Measurements from ENCODE around the gene CHN1.

DNA sequence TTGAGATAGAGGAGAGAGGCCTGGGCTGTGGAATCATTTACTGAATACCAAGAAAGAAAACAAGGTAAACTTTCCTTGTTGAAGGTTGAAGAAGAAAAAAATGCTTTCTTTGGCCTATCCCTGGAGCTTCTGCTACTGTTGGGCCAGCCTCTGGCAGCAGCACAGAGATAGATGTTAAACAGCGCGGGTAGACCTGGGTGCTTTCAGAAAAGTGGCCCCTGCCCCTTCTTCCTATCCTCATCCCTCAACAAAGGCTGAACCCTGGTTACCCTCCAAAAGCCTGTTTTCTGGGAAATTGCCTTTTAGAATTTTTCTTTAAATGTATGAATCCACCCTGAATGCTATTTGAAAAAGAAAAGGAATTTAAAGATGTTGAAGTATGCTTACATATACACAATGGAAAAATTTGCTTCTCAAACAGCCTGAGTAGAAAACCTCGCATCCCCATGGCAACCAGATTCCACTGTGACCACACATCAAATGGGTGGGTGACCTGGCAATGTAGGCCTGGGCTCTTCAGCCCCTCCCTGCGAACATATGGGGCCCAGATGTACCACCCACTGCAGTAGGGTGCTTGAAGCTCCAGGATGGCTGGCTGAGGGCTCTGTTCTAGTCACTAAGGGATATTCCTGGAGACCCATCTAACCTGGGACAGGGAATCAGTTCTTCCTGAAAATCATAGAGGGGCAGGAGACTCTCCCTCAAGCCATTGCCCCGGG lies 217.5 kb downstream of the CHN1 start:
- TF ChIP-seq, protein P1, sequence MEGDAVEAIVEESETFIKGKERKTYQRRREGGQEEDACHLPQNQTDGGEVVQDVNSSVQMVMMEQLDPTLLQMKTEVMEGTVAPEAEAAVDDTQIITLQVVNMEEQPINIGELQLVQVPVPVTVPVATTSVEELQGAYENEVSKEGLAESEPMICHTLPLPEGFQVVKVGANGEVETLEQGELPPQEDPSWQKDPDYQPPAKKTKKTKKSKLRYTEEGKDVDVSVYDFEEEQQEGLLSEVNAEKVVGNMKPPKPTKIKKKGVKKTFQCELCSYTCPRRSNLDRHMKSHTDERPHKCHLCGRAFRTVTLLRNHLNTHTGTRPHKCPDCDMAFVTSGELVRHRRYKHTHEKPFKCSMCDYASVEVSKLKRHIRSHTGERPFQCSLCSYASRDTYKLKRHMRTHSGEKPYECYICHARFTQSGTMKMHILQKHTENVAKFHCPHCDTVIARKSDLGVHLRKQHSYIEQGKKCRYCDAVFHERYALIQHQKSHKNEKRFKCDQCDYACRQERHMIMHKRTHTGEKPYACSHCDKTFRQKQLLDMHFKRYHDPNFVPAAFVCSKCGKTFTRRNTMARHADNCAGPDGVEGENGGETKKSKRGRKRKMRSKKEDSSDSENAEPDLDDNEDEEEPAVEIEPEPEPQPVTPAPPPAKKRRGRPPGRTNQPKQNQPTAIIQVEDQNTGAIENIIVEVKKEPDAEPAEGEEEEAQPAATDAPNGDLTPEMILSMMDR (IDR thresholded peaks at IDR 0.05) = no peak
- no peak for TF ChIP-seq POLR2A (IDR thresholded peaks at IDR 0.05)
